Activated naive CD4-positive, alpha-beta T cell treated with anti-CD3 and anti-CD28 coated beads for 36 hours (primary cell): Measurements from ENCODE around the gene SLC12A4. TPM values are rescaled to one million over a fixed set of nuclear protein-coding genes. Genes with fewer than 3 reads are reported as not detected.

Experiments used
- CTCF ChIA-PET: fragments of 350-600 bp; sonication (Branson Sonifier 250); formaldehyde crosslinking; loops from one replicate; lab custom pipeline; 2021; ENCODE audit warnings: antibody characterized with exemption; lab: Charles Lee
- DNase-seq: peaks from one replicate; pipeline ENCODE4 v3.0.0-alpha.2; 2020
- H3K27ac Mint-ChIP-seq: one replicate; pipeline ENCODE4 v1.8.0; 2021; ENCODE audit warnings: mild to moderate bottlenecking, mixed read lengths
- H3K27me3 Mint-ChIP-seq: one replicate; pipeline ENCODE4 v1.8.0; 2021; ENCODE audit warnings: low read depth, mixed read lengths
- H3K36me3 Mint-ChIP-seq: one replicate; pipeline ENCODE4 v1.8.0; 2021; ENCODE audit warnings: low read depth, mixed read lengths
- H3K4me1 Mint-ChIP-seq: one replicate; pipeline ENCODE4 v1.8.0; 2021; ENCODE audit warnings: low read depth, mixed read lengths
- H3K4me3 Mint-ChIP-seq: one replicate; pipeline ENCODE4 v1.8.0; 2021; ENCODE audit warnings: mild to moderate bottlenecking, moderate library complexity, mixed read lengths
- H3K9me3 Mint-ChIP-seq: one replicate; pipeline ENCODE4 v1.8.0; 2021; ENCODE audit warnings: mixed read lengths
- intact Hi-C: fragments of 100-400 bp; cut with micrococcal nuclease; formaldehyde crosslinking; loops from one replicate; pipeline ENCODE4 v1.15.1; 2023
- total RNA-seq, 2 experiments: library from RNA; stranded (reverse); gene quantifications; one replicate each; pipeline ENCODE4 v1.2.3, GENCODE V29; 2021

SLC12A4 gene
- total RNA-seq, 2 experiments from 2014 or later, result 24.3 to 28.9 TPM

GRCh38 chr16:67927131-67927941 is 41.1 kb downstream of the SLC12A4 start:
- DNase-seq, result no peak
- H3K4me1 Mint-ChIP-seq, result peaks cover 1% of the 10 kb centered on the region
- no peaks in the 10 kb centered on the region for H3K9me3 Mint-ChIP-seq
- no peak overlapping the region for H3K27ac Mint-ChIP-seq
- intact Hi-C loops, result no loop called here
- H3K4me3 Mint-ChIP-seq, result no peak overlapping the region
- H3K36me3 Mint-ChIP-seq, result peaks cover 4% of the 10 kb centered on the region
- H3K27me3 Mint-ChIP-seq, result no peaks in the 10 kb centered on the region
- CTCF ChIA-PET, result interaction anchor here (0.7 to 2.3 kb wide), 6 partner anchors 9 to 407 kb away, joined by 3 to 25 read pairs (median 4); partner anchors contain the start of gene PSMB10

GRCh38 chr16:67926181-67926750 is 42.2 kb downstream of the SLC12A4 start:
- no peak overlapping the region for H3K27ac Mint-ChIP-seq
- no peak for DNase-seq
- CTCF ChIA-PET, result interaction anchor here (0.9 to 1.5 kb wide), 4 partner anchors 10 to 44 kb away, joined by 3 to 6 read pairs (median 4); partner anchors contain the start of gene PSMB10

GRCh38 chr16:67924140-67924906 is 44.1 kb downstream of the SLC12A4 start:
- Mint-ChIP-seq H3K27me3 (no peaks in the 10 kb centered on the region), H3K4me3 (no peak overlapping the region), H3K9me3 (no peaks in the 10 kb centered on the region), H3K36me3 (no peaks in the 10 kb centered on the region), H3K27ac (peak overlapping the region; percentile 30), H3K4me1 (peaks cover 11% of the 10 kb centered on the region)
- CTCF ChIA-PET, result interaction anchor here (0.5 to 1.7 kb wide), 10 partner anchors 16 to 443 kb away, joined by 3 to 6 read pairs (median 4); no protein-coding TSS in a partner anchor
- intact Hi-C loops, result no loop called here
- DNase-seq, result no peak

More at GRCh38 chr16:67926181-67926750, 42.2 kb downstream of the SLC12A4 start:
- H3K36me3 Mint-ChIP-seq, result peaks cover under 1% of the 10 kb centered on the region
- H3K27me3 Mint-ChIP-seq, result no peaks in the 10 kb centered on the region
- no peaks in the 10 kb centered on the region for H3K9me3 Mint-ChIP-seq
- intact Hi-C loops, result no loop called here
- H3K4me1 Mint-ChIP-seq, result peaks cover 10% of the 10 kb centered on the region
- H3K4me3 Mint-ChIP-seq, result no peak overlapping the region

GRCh38 chr16:67923414-67924116 is 44.9 kb downstream of the SLC12A4 start:
- H3K36me3 Mint-ChIP-seq, result no peaks in the 10 kb centered on the region
- H3K9me3 Mint-ChIP-seq, result no peaks in the 10 kb centered on the region
- H3K4me3 Mint-ChIP-seq, result no peak overlapping the region
- intact Hi-C loops, result no loop called here
- no peak for DNase-seq
- H3K27me3 Mint-ChIP-seq, result no peaks in the 10 kb centered on the region
- CTCF ChIA-PET, result interaction anchor here (0.7 to 1.1 kb wide), 3 partner anchors 38 to 107 kb away, joined by 3 to 5 read pairs (median 4); no protein-coding TSS in a partner anchor
- no peak overlapping the region for H3K27ac Mint-ChIP-seq
- peaks cover 13% of the 10 kb centered on the region for H3K4me1 Mint-ChIP-seq

GRCh38 chr16:67922740-67923139 is 45.7 kb downstream of the SLC12A4 start:
- Mint-ChIP-seq H3K4me1 (peaks cover 20% of the 10 kb centered on the region), H3K27me3 (no peaks in the 10 kb centered on the region), H3K4me3 (no peak overlapping the region), H3K27ac (peak overlapping the region; percentile 79), H3K9me3 (no peaks in the 10 kb centered on the region), H3K36me3 (no peaks in the 10 kb centered on the region)
- CTCF ChIA-PET, result interaction anchor here (1.0 to 1.7 kb wide), 3 partner anchors 39 to 402 kb away, joined by 3 to 6 read pairs (median 5); no protein-coding TSS in a partner anchor
- DNase-seq, result no peak
- intact Hi-C loops, result no loop called here

- CTCF ChIA-PET, result interaction anchor here (0.9 to 1.7 kb wide), 3 partner anchors 38 to 401 kb away, joined by 3 to 6 read pairs (median 3); no protein-coding TSS in a partner anchor
- H3K27ac Mint-ChIP-seq, result peak overlapping the region; percentile 79
- peaks cover 25% of the 10 kb centered on the region for H3K4me1 Mint-ChIP-seq
- no peaks in the 10 kb centered on the region for H3K9me3 Mint-ChIP-seq
- H3K36me3 Mint-ChIP-seq, result no peaks in the 10 kb centered on the region
- intact Hi-C loops, result no loop called here
- H3K4me3 Mint-ChIP-seq, result no peak overlapping the region
- no peaks in the 10 kb centered on the region for H3K27me3 Mint-ChIP-seq
- no peak for DNase-seq
These were observed 46.2 kb downstream of the SLC12A4 start for GRCh38 chr16:67922221-67922620.

- H3K9me3 Mint-ChIP-seq, result no peaks in the 10 kb centered on the region
- no peak overlapping the region for H3K27ac Mint-ChIP-seq
- peaks cover 2% of the 10 kb centered on the region for H3K36me3 Mint-ChIP-seq
- peak; percentile 35 for DNase-seq
- no peak overlapping the region for H3K4me3 Mint-ChIP-seq
- peaks cover 38% of the 10 kb centered on the region for H3K4me1 Mint-ChIP-seq
- intact Hi-C loops, result loop anchor here (1.0 to 5.0 kb wide), 5 partner anchors 37 to 357 kb away; partner anchors contain the start of genes CTCF and THAP11
- no peaks in the 10 kb centered on the region for H3K27me3 Mint-ChIP-seq
- CTCF ChIA-PET, result interaction anchor here (1.6 to 4.7 kb wide), 3 partner anchors 9 to 103 kb away, joined by 6 to 25 read pairs (median 7); partner anchors contain the start of gene NRN1L
These were observed 48.7 kb downstream of the SLC12A4 start for GRCh38 chr16:67919622-67920221.

GRCh38 chr16:67917852-67918236 is 50.6 kb downstream of the SLC12A4 start:
- Mint-ChIP-seq H3K9me3 (no peaks in the 10 kb centered on the region), H3K27me3 (no peaks in the 10 kb centered on the region), H3K4me1 (peaks cover 38% of the 10 kb centered on the region), H3K4me3 (no peak overlapping the region), H3K27ac (peak overlapping the region; percentile 89), H3K36me3 (peaks cover 2% of the 10 kb centered on the region)
- DNase-seq, result peak; percentile 81
- CTCF ChIA-PET, result interaction anchor here (0.5 to 4.7 kb wide), 5 partner anchors 33 to 849 kb away, joined by 3 to 25 read pairs (median 3); partner anchors contain the start of gene NRN1L
- intact Hi-C loops, result loop anchor here (1.0 to 5.0 kb wide), 6 partner anchors 10 to 356 kb away; partner anchors contain the start of genes CTCF and THAP11

- H3K27me3 Mint-ChIP-seq, result no peaks in the 10 kb centered on the region
- H3K9me3 Mint-ChIP-seq, result no peaks in the 10 kb centered on the region
- intact Hi-C loops, result loop anchor here (5.0 kb wide), 1 partner anchor 355 kb away; the partner anchor contains the start of gene CTCF
- DNase-seq, result no peak
- peaks cover 36% of the 10 kb centered on the region for H3K4me1 Mint-ChIP-seq
- CTCF ChIA-PET, result interaction anchor here (1.0 to 4.7 kb wide), 3 partner anchors 32 to 246 kb away, joined by 3 to 25 read pairs (median 3); partner anchors contain the start of gene NRN1L
- peaks cover 2% of the 10 kb centered on the region for H3K36me3 Mint-ChIP-seq
- no peak overlapping the region for H3K4me3 Mint-ChIP-seq
- peak overlapping the region; percentile 89 for H3K27ac Mint-ChIP-seq
These were observed 51.1 kb downstream of the SLC12A4 start for GRCh38 chr16:67917140-67917851.
